GM21515 (cell line): ENCODE measurements around the gene ST6GALNAC3.

Experiments used
- ATAC-seq: cut with Tn5 transposase; IDR thresholded peaks from one replicate; pipeline ENCODE4 v1.9.1; 2021; ENCODE audit not compliant: unreplicated experiment

The ST6GALNAC3 gene

GRCh38 chr1:76669624-76670315 lies 595.2 kb downstream of the ST6GALNAC3 start:
- no peak for ATAC-seq

GRCh38 chr1:76674689-76675210 lies 600.2 kb downstream of the ST6GALNAC3 start:
- no peak for ATAC-seq

- ATAC-seq, result no peak
These were observed 603.2 kb downstream of the ST6GALNAC3 start for GRCh38 chr1:76677416-76678405.

GRCh38 chr1:76679534-76680152 lies 605.1 kb downstream of the ST6GALNAC3 start:
- no peak for ATAC-seq

GRCh38 chr1:76680651-76681050 lies 606.1 kb downstream of the ST6GALNAC3 start:
- no peak for ATAC-seq

- ATAC-seq, result no peak
These were observed 607.6 kb downstream of the ST6GALNAC3 start for GRCh38 chr1:76682138-76682537.
